Neural cell (in vitro differentiated cells): ENCODE results near the gene ALDH1A3. TPM values are rescaled to one million over a fixed set of nuclear protein-coding genes. Genes with fewer than 3 reads are reported as not detected.

Experiments
- H2AFZ ChIP-seq: fragments of 200-600, 300-800 bp; sonication (generic), shearing (Covaris generic); 2 replicates; pipeline ENCODE4 v1.6.0; 2014; ENCODE audit warnings: low read depth, mild to moderate bottlenecking, antibody characterized with exemption, low read length, moderate library complexity
- H3F3A ChIP-seq: fragments of 200-600 bp; shearing (Covaris generic); 2 replicates; pipeline ENCODE4 v1.6.1; 2016; ENCODE audit warnings: mild to moderate bottlenecking, moderate library complexity, mixed read lengths, antibody characterized with exemption, low read length; ENCODE audit not compliant: insufficient read depth, poor library complexity, severe bottlenecking
- H3K27ac ChIP-seq: fragments of 200-600, 300-800 bp; sonication (generic), shearing (Covaris generic); 2 replicates; pipeline ENCODE4 v1.5.1; 2014; ENCODE audit warnings: mild to moderate bottlenecking, low read length, moderate library complexity
- H3K27me3 ChIP-seq: fragments of 300-800, 200-600 bp; sonication (generic), shearing (Covaris generic); 2 replicates; pipeline ENCODE4 v1.6.0; 2014; ENCODE audit warnings: mild to moderate bottlenecking, low read depth, low read length, moderate library complexity; ENCODE audit not compliant: insufficient read depth
- H3K36me3 ChIP-seq: fragments of 300-800, 200-600 bp; sonication (generic), shearing (Covaris generic); 2 replicates; pipeline ENCODE4 v1.5.1; 2014; ENCODE audit warnings: mild to moderate bottlenecking, antibody characterized with exemption, low read length, moderate library complexity; ENCODE audit not compliant: insufficient read depth
- H3K4me2 ChIP-seq: fragments of 300-800, 200-600 bp; sonication (generic), shearing (Covaris generic); 2 replicates; pipeline ENCODE4 v1.6.0; 2014; ENCODE audit warnings: mild to moderate bottlenecking, low read length
- H3K4me3 ChIP-seq: fragments of 300-800, 200-600 bp; sonication (generic), shearing (Covaris generic); 2 replicates; pipeline ENCODE4 v1.5.1; 2014; ENCODE audit warnings: mild to moderate bottlenecking, low read length, moderate library complexity
- H3K79me2 ChIP-seq: fragments of 200-600 bp; shearing (Covaris generic); replicated peaks from 2 replicates; pipeline ENCODE4 v1.6.0; 2014; ENCODE audit warnings: mild to moderate bottlenecking, low read length, moderate library complexity; ENCODE audit not compliant: insufficient read depth
- H3K9ac ChIP-seq: fragments of 300-800, 200-600 bp; sonication (generic), shearing (Covaris generic); 2 replicates; pipeline ENCODE4 v1.6.1; 2016; ENCODE audit warnings: mild to moderate bottlenecking, low read length, mixed read lengths
- H3K9me2 ChIP-seq: fragments of 200-600 bp; shearing (Covaris generic); 2 replicates; pipeline ENCODE4 v1.6.1; 2016; ENCODE audit warnings: mild to moderate bottlenecking, low read length, mixed read lengths; ENCODE audit not compliant: insufficient read depth
- H3K9me3 ChIP-seq: fragments of 200-600, 300-800 bp; sonication (generic), shearing (Covaris generic); 2 replicates; pipeline ENCODE4 v1.6.1; 2016; ENCODE audit warnings: mild to moderate bottlenecking, mixed run types, low read length, moderate library complexity, mixed read lengths
- H4K20me1 ChIP-seq: fragments of 200-600 bp; shearing (Covaris generic); 2 replicates; pipeline ENCODE4 v1.6.1; 2016; ENCODE audit warnings: mild to moderate bottlenecking, mixed run types; ENCODE audit not compliant: insufficient read depth
- EP300 ChIP-seq: fragments of 450-650 bp; conservative IDR thresholded peaks from 2 replicates; pipeline ENCODE4 v1.6.1; 2014; ENCODE audit warnings: antibody characterized with exemption, mild to moderate bottlenecking, moderate library complexity; ENCODE audit not compliant: poor library complexity, severe bottlenecking
- EZH2 ChIP-seq: fragments of 200-600, 300-800 bp; shearing (Covaris generic), sonication (generic); IDR thresholded peaks from 2 replicates; pipeline ENCODE4 v1.6.1; 2014; ENCODE audit warnings: antibody characterized with exemption, low read length, borderline replicate concordance, mild to moderate bottlenecking; ENCODE audit not compliant: insufficient read depth, poor library complexity, severe bottlenecking
- MXI1 ChIP-seq: fragments of 450-650 bp; conservative IDR thresholded peaks from 2 replicates; pipeline ENCODE4 v1.6.1; 2014; ENCODE audit warnings: antibody characterized with exemption, mild to moderate bottlenecking; ENCODE audit not compliant: poor library complexity, severe bottlenecking
- POLR2AphosphoS5 ChIP-seq: IDR thresholded peaks from 2 replicates; pipeline ENCODE4 v1.6.1; 2012
- SMC3 ChIP-seq: fragments of 450-650 bp; conservative IDR thresholded peaks from 2 replicates; pipeline ENCODE4 v1.6.1; 2014; ENCODE audit warnings: antibody characterized with exemption, mild to moderate bottlenecking, moderate library complexity; ENCODE audit not compliant: poor library complexity
- TAF1 ChIP-seq: IDR thresholded peaks from 2 replicates; pipeline ENCODE4 v1.6.1; 2012; ENCODE audit warnings: low read depth
- polyA plus RNA-seq: library from polyadenylated mRNA; depleted of rRNA; stranded (reverse); fragments of >200 nt; gene quantifications from 2 replicates; pipeline ENCODE4 v1.2.3, GENCODE V29; 2014
- TF ChIP-seq, protein P1 (sequence below): fragments of 450-650 bp; IDR thresholded peaks from 2 replicates; pipeline ENCODE4 v1.5.1; 2014; ENCODE audit warnings: antibody characterized with exemption, mild to moderate bottlenecking, moderate library complexity; ENCODE audit not compliant: poor library complexity, severe bottlenecking
- TF ChIP-seq, protein P2 (sequence below): IDR thresholded peaks from 2 replicates; pipeline ENCODE4 v1.6.1; 2012; ENCODE audit warnings: borderline replicate concordance

The ALDH1A3 gene
- polyA plus RNA-seq, 1 donor from 2014 or later = 0.06 TPM

DNA sequence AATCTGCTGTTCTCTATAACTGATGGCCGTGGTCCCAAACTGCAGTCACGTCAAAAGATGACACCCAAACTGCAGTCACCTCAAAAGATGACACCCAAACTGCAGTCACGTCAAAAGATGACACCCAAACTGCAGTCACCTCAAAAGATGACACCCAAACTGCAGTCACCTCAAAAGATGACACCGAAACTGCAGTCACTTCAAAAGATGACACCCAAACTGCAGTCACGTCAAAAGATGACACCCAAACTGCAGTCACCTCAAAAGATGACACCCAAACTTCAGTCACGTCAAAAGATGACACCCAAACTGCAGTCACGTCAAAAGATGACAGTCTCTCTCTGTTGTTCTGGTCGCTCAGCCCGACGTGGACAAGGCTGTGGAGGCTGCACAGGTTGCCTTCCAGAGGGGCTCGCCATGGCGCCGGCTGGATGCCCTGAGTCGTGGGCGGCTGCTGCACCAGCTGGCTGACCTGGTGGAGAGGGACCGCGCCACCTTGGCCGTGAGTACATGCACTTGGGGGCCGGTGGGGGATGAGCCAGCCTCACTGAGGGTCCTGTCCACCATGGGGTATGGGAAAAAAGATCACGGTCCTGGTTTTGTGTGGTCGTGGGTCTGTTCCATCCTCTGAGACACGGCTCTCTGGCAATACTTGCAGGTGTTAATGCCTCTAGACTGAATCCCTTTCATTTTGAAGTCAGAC is 7.7 kb downstream of the ALDH1A3 start:
- no peak overlapping the region for H3K4me2 ChIP-seq
- no peaks in the 10 kb centered on the region for H3K79me2 ChIP-seq
- no peaks in the 10 kb centered on the region for H3F3A ChIP-seq
- no peak overlapping the region for H3K27ac ChIP-seq
- no peaks in the 10 kb centered on the region for H3K9me2 ChIP-seq
- no peaks in the 10 kb centered on the region for H3K9me3 ChIP-seq
- H3K36me3 ChIP-seq = no peaks in the 10 kb centered on the region
- H3K27me3 ChIP-seq = peaks cover 20% of the 10 kb centered on the region
- TF ChIP-seq, protein P1, sequence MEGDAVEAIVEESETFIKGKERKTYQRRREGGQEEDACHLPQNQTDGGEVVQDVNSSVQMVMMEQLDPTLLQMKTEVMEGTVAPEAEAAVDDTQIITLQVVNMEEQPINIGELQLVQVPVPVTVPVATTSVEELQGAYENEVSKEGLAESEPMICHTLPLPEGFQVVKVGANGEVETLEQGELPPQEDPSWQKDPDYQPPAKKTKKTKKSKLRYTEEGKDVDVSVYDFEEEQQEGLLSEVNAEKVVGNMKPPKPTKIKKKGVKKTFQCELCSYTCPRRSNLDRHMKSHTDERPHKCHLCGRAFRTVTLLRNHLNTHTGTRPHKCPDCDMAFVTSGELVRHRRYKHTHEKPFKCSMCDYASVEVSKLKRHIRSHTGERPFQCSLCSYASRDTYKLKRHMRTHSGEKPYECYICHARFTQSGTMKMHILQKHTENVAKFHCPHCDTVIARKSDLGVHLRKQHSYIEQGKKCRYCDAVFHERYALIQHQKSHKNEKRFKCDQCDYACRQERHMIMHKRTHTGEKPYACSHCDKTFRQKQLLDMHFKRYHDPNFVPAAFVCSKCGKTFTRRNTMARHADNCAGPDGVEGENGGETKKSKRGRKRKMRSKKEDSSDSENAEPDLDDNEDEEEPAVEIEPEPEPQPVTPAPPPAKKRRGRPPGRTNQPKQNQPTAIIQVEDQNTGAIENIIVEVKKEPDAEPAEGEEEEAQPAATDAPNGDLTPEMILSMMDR = no peak
- TF ChIP-seq EP300 = peak; percentile 66
- no peak for TF ChIP-seq SMC3
- no peak for TF ChIP-seq MXI1
- no peak for TF ChIP-seq EZH2
- H3K4me3 ChIP-seq = no peak overlapping the region
- no peak overlapping the region for H3K9ac ChIP-seq
- H2AFZ ChIP-seq = no peak overlapping the region
- no peaks in the 10 kb centered on the region for H4K20me1 ChIP-seq

DNA sequence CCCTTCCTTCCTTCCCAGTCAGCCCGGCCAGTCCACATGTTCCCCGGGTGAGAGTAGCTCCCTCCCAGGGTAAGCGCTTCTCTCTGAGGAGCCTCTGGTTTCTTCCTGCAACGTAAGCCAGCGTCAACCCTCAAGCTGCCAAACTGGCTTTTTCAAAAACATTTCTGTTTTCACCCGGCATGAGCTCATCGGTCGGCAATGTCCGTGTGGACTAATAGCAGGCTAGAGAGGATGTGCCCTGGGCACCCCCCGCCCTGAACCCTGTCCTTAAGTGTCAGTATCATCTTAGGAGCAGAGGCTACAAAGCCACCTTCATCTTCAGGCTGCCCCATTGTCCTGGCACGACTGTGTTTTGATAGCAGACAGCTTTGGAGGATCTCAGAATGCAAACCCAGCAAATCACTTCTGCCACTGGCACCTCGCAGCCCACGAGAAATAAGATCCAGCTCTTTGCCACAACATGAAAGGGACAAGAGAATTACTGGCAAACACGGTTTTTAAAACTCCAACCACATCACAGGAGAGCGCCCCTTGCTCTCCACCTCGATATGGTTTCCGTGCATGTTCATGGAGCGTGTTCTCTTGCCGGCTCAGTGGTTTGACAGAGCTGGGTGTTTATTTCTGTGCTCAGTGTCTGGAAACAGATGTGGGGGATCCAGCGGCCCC is 9.9 kb downstream of the ALDH1A3 start:
- Histone ChIP-seq H4K20me1 (no peaks in the 10 kb centered on the region), H3K4me3 (no peak overlapping the region), H3K9ac (no peak overlapping the region), H3K9me3 (no peaks in the 10 kb centered on the region), H3K27me3 (peaks cover 3% of the 10 kb centered on the region), H3K9me2 (no peaks in the 10 kb centered on the region), H3K36me3 (no peaks in the 10 kb centered on the region), H3F3A (no peaks in the 10 kb centered on the region), H3K4me2 (no peak overlapping the region), H2AFZ (no peak overlapping the region), H3K27ac (no peak overlapping the region), H3K79me2 (no peaks in the 10 kb centered on the region)
- TF ChIP-seq EZH2 (no peak), MXI1 (no peak), TAF1 (no peak), POLR2AphosphoS5 (no peak), SMC3 (no peak)
- TF ChIP-seq, protein P2, sequence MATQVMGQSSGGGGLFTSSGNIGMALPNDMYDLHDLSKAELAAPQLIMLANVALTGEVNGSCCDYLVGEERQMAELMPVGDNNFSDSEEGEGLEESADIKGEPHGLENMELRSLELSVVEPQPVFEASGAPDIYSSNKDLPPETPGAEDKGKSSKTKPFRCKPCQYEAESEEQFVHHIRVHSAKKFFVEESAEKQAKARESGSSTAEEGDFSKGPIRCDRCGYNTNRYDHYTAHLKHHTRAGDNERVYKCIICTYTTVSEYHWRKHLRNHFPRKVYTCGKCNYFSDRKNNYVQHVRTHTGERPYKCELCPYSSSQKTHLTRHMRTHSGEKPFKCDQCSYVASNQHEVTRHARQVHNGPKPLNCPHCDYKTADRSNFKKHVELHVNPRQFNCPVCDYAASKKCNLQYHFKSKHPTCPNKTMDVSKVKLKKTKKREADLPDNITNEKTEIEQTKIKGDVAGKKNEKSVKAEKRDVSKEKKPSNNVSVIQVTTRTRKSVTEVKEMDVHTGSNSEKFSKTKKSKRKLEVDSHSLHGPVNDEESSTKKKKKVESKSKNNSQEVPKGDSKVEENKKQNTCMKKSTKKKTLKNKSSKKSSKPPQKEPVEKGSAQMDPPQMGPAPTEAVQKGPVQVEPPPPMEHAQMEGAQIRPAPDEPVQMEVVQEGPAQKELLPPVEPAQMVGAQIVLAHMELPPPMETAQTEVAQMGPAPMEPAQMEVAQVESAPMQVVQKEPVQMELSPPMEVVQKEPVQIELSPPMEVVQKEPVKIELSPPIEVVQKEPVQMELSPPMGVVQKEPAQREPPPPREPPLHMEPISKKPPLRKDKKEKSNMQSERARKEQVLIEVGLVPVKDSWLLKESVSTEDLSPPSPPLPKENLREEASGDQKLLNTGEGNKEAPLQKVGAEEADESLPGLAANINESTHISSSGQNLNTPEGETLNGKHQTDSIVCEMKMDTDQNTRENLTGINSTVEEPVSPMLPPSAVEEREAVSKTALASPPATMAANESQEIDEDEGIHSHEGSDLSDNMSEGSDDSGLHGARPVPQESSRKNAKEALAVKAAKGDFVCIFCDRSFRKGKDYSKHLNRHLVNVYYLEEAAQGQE = no peak
- TF ChIP-seq, protein P1 = no peak
